Measurements from ENCODE around the gene ATP6V0A1. TPM values are rescaled to one million over a fixed set of nuclear protein-coding genes. Genes with fewer than 3 reads are reported as not detected.

ATP6V0A1 gene
- total and polyA plus RNA-seq, 2 donors (not counting 3 experiments of a cell fraction or from before 2014, with no cell fraction given) = 37.3 to 49.2 TPM

- peak; percentile 18 for FAIRE-seq
- TF ChIP-seq POLR2A (IDR thresholded peaks at IDR 0.05; ENCODE audit: low read depth, low read length) = no peak
- TF ChIP-seq MAX (IDR thresholded peaks at IDR 0.05; ENCODE audit: insufficient read depth, insufficient read length) = no peak
- TF ChIP-seq CTCF (IDR thresholded peaks at IDR 0.05; ENCODE audit: extremely low read depth in 1 of 2, insufficient read depth in 1 of 2, low read depth in 1 of 2, low read length in 2 of 2) = no peak
- TF ChIP-seq POLR2AphosphoS5 (IDR thresholded peaks at IDR 0.05; ENCODE audit: insufficient read depth, low read depth, low read length) = no peak
Observed at GRCh38 chr17:42535155-42536047, 76.7 kb downstream of the ATP6V0A1 start.

More at GRCh38 chr17:42535155-42536047, 76.7 kb downstream of the ATP6V0A1 start:
- ChIA-PET POLR2A (interaction anchor here (1.6 kb wide), 1 partner anchor 17 kb away, joined by 5 read pairs; no protein-coding TSS in a partner anchor), CTCF (interaction anchor here (1.1 to 3.1 kb wide), 6 partner anchors 8 to 141 kb away, joined by 3 to 14 read pairs (median 8); partner anchors contain the start of gene PLEKHH3)
- Histone ChIP-seq H3K36me3 (ENCODE audit: control insufficient read depth in 2 of 2, extremely low read depth in 1 of 2, insufficient read depth in 2 of 2, low read length in 2 of 2) (peaks cover 0 to 2% of the 10 kb centered on the region in 2 experiments), H3K9me3 (replicated peaks; ENCODE audit: control insufficient read depth, insufficient read depth, low read length) (no peaks in the 10 kb centered on the region), H3K9me1 (replicated peaks; ENCODE audit: control insufficient read depth, extremely low read depth, insufficient read depth, low read length) (no peaks in the 10 kb centered on the region), H3K27ac (ENCODE audit: insufficient read depth, low read depth, low read length) (peak overlapping the region; percentile 79), H4K20me1 (replicated peaks; ENCODE audit: control insufficient read depth, extremely low read depth, insufficient read depth, low read length) (no peaks in the 10 kb centered on the region), H3K79me2 (ENCODE audit: control insufficient read depth, insufficient read depth, low read length) (peaks cover 4% of the 10 kb centered on the region), H2AFZ (ENCODE audit: low read depth, low read length) (peak overlapping the region; percentile 81), H3K9ac (replicated peaks; ENCODE audit: extremely low read depth, insufficient read depth, low read length) (peak overlapping the region; percentile 80), H3K4me2 (ENCODE audit: insufficient read depth, low read length) (peak overlapping the region; percentile 79), H3K4me1 (ENCODE audit: control insufficient read depth, extremely low read depth, insufficient read depth, low read length) (peaks cover 16% of the 10 kb centered on the region), H3K4me3 (replicated peaks in 1 of 3; ENCODE audit: insufficient read depth in 1 of 3, low read depth in 1 of 3, low read length in 3 of 3) (peak overlapping the region in 2 of 3 experiments; percentile 49 to 80), H3K27me3 (ENCODE audit: control insufficient read depth in 2 of 2, insufficient read depth in 2 of 2, low read length in 2 of 2) (no peaks in the 10 kb centered on the region)
- no peak for DNase-seq (ENCODE audit: low read depth, low spot score)
- TSS peak; percentile 75 for BruUV-seq (replicated peaks)
- dilution Hi-C loops (cut with MboI; ENCODE audit: extremely low pct_ligation_motif_present, low sequenced_read_pairs) (no loop called here), intact Hi-C loops (cut with micrococcal nuclease) (loop anchor here (1.0 to 2.0 kb wide), 2 partner anchors 17 to 19 kb away; no protein-coding TSS in a partner anchor)

Data from endothelial cell of umbilical vein (primary cell).